ENCODE data around the gene TFCP2L1. TPM values are rescaled to one million over a fixed set of nuclear protein-coding genes. Genes with fewer than 3 reads are reported as not detected.

The TFCP2L1 gene
- total RNA-seq, 1 donor from 2014 or later: 5.8 TPM

- no peak for DNase-seq
These were observed 113.3 kb downstream of the TFCP2L1 start for GRCh38 chr2:121171625-121172119.

- no peak for DNase-seq
These were observed 114.4 kb downstream of the TFCP2L1 start for GRCh38 chr2:121170577-121170976.

GRCh38 chr2:121167411-121167810 lies 117.6 kb downstream of the TFCP2L1 start:
- DNase-seq: no peak

Other genes with a start within 250 kb of the TFCP2L1 start
- gene RNU4ATAC, start 245.7 kb upstream of the TFCP2L1 start, total RNA-seq: under 0.01 TPM

Measured in tongue (tissue), 2 donors.